Activated T-helper 9 cell treated with anti-CD3 and anti-CD28 coated beads, Interleukin-2, amount 50 U/mL, for 16 hours (primary cell): ENCODE results near the gene PSME1.
A peak's percentile ranks its signal among the peaks of the same experiment; 100 is the strongest.

Experiments used
- DNase-seq: peaks from one replicate; pipeline ENCODE4 v3.0.0-alpha.2; 2020; ENCODE audit warnings: low read depth

The PSME1 gene

DNA sequence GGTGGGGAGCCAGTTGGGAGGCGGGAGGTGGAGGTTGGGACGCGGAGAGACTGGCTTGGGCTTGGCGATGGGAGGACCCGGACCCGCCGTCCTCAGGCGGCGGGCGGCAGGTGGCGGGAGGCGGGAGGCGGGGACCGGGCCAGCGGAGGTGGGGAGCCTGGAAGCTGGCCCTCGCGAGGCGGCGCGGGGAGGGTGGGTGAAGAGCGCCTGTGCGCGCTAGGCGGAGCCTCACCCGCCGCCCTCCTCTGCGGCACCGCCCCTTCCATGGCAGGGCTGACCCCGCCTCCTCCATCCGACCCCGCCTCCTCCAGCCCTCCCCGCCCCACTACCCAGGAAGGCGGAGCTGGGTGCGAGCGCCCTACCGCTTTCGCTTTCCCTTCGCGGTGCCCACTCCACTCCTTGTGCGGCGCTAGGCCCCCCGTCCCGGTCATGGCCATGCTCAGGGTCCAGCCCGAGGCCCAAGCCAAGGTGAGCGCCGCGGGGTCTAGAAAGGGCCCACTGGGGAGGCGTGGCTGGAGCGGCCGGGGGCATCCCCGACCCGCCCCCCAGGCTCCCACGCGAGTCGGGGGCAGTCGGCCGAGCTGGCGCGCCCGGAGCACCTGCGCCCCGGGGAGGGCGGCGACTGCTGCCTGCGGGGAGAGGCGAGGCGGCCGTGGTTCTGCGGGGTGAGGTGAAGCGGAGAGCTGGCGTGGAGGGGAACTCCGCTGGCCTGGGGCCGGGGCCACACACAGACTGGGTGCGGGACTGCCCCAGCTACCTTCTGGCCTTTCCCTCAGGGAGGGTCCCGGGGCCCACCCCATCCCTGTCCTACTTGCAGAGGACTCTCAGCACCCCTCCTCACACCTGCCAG is at the start of gene PSME1:
Gene PSME1, plus strand, starts transcription at position 361 of the 850 bp plus-strand sequence. Its CDS starts 69 bp downstream, at position 430.
- DNase-seq = peak; percentile 91

DNA sequence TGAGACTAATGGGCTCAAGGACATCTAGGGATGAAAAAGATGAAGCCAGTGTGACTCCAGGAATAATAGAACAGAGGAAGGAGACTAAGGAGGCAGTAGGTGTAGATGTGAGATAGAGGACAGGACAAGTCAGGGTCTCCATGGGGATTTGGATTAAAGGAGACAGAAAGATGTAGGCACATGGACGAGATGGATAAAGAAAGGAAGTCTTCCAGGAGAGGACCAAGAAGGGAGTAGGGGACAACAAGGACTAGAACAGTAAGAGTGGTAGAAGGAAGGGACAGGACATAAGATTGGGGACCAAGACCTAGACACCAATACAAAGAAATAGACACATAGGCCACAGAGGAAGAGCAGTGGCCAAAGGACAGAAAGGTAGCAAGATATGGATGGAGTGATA is 49.0 kb upstream of the PSME1 start:
- no peak for DNase-seq

GRCh38 chr14:24088095-24088494 is 47.9 kb upstream of the PSME1 start:
- no peak for DNase-seq

GRCh38 chr14:24089890-24090289 is 46.1 kb upstream of the PSME1 start:
- no peak for DNase-seq

GRCh38 chr14:24092110-24092504 is 43.9 kb upstream of the PSME1 start:
- no peak for DNase-seq

GRCh38 chr14:24092505-24093206 is 43.3 kb upstream of the PSME1 start:
- DNase-seq = no peak

DNA sequence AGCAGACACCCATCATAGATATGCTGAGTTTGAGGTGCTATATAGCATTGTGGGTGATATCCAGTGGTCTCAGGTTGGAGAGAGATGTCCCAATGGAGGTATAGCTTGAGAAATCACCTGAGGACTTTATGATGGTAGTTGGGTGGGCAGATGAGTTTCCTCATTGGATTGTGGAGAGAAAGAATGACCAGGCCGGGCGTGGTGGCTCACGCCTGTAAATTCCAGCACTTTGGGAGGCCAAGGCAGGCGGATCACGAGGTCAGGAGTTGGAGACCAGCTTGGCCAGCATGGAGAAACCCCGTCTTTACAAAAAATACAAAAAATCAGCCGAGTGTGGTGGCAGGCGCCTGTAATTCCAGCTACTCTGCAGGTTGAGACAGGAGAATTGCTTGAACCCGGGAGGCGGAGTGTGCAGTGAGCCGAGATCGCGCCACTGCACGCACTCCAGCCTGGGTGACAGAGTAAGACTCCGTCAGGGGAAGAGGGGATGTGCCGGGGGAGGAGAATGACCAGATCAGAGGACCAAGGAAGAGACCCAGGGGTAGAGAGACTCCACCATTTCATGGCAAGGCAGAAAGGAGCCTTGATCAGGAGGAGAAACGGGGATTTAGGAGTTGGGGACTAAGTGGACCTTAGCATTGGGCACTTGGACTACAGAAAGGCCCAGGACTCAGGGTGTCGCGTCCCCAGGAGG is 42.6 kb upstream of the PSME1 start:
- no peak for DNase-seq

DNA sequence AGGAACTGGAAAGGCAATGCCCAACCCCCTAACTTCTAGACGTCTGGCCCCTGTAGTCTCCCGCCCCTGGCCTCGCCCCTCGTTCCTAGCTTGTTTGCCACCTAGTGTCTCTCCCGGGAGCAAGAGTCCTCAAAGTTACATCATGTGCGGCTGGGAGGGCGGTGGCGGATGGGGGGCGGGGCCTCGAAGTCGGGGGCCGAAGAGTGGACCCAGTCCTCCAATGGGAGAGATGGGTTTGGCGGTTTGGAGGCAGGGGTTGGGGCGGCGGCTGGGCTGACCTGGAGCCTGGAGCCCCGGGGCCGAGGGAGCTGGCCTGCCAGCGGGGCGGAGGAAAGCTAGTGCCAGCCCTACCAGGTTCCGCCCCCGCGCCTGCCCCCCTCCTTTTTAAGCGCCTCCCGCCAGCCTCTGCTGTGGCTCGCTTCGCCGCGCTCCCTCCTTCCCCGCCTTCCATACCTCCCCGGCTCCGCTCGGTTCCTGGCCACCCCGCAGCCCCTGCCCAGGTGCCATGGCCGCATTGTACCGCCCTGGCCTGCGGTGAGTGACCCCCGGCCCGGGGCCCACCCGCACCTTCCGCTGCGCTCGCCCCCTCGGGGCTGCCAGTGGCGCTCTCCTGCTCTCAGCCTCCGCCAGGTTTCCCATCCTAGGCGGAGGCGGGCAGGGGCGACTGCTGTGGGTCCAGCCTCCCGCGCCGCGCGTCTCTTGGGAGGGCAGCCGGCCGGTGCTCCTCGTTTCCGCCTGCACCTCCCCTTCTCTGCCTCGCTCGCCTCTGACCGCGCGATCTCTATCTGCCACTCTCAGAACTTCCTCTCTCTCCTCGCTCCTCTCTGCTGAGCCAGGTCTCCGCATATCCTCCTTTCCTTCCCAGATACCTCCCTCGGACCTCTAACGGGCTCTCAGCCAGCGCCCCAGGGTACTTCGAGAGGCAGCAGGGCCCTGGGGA is 41.8 kb upstream of the PSME1 start, which contains the start of gene PCK2:
Gene PCK2, plus strand, starts transcription at position 411 of the 940 bp plus-strand sequence. Its CDS starts 95 bp downstream, at position 506.
- peak; percentile 89 for DNase-seq

DNA sequence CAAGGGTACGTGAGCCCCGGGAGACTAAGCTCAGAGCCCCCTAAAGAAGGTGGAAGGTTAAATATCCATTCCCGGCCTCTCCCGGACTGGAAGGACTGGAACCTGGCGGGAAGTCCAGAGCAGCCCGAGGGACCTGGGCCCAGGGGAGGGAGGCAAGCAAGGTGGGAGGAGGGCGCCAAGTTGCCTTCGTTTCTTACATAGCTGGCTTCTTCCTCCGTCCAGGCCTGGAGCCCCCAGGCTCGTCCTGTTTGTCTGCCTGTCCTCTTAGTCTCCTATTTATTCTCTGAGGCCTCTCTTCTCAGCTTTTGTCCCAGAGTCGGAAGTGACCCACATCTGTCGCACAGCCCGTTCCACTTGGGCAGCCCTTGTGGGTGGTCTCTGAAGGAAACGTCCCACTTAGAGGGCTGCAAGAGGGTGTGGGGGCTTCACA is 41.1 kb upstream of the PSME1 start:
- DNase-seq = no peak

DNA sequence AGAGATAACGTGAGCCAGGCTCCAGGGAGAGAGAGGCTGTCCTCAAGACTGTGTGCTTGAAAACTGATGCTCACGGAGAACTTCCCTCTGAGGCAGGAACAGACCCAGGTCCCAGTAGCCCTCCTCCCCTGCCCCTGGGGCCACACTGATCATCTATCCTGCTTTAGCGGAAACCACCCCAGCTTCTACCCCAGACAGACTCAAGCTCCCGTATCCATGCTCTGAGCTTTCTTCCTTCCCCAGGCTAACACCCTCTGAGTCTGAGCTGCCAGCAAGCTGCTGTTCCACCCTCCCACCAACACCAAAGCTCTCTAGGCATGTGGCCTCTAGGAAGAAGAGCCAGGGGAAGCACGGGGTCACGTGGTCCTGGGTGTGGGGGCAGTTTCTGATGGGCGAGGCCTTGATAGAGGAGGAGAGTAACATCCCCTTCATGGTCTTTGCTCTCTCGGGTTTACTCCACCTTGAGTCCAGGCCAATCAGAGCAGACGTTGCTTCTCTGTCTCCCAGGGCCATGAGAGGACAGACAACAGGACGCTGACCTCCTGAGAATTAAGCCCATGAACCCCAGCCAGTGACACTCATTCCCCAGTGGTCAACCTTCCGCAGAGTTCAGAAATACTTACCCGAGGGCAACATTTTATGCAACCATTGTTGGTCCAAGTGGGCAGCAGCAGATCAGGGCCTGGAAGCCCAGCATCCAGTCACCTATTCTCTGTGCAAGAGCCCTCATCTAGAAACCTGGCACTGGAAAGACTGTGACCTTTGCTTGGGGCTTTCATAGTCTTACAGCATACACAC is 40.5 kb upstream of the PSME1 start:
- DNase-seq = peak; percentile 48

- no peak for DNase-seq
Measured at GRCh38 chr14:24096545-24097181, 39.3 kb upstream of the PSME1 start.

- no peak for DNase-seq
Measured at GRCh38 chr14:24098229-24098926, 37.6 kb upstream of the PSME1 start.

- DNase-seq = no peak
Measured at GRCh38 chr14:24098927-24099813, 36.8 kb upstream of the PSME1 start.

DNA sequence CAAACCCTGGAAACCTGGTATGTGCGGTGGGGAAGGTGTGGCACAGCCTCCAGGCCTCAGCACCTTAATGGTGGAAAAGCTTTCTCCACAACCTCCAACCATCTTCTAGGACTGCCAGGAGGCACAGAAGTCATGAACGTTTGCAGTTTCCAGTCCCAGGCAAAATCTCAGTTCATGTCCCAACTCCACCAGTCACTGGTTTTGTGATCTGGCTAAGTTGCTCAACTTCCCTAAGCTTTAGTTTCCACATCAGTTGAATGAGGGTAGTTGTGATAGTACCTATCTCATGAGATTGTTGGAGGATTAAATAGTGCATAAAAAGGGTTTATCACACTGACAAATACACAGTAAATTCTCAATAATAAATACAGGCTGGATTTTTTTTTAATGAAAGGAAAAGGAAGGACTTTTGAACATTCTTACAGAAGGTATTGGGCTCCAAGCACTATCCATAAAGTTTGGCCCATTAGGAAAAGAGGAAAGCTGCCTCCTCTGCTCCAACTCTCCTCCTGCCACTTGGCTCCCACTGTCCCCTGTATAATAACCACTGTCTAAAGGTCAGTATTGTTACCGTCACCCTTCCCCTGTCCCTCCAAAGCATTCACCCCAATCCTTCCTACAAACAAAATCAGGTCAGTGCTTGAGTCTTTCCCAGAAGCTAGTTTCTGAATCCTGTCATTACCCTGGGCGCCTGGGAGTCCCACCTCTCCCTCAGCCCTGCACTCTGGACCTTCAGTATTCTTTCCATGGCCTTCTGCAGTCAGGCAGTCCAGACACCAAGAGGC is 35.6 kb upstream of the PSME1 start:
- DNase-seq = no peak

- no peak for DNase-seq
Measured at GRCh38 chr14:24100982-24101494, 35.0 kb upstream of the PSME1 start.

DNA sequence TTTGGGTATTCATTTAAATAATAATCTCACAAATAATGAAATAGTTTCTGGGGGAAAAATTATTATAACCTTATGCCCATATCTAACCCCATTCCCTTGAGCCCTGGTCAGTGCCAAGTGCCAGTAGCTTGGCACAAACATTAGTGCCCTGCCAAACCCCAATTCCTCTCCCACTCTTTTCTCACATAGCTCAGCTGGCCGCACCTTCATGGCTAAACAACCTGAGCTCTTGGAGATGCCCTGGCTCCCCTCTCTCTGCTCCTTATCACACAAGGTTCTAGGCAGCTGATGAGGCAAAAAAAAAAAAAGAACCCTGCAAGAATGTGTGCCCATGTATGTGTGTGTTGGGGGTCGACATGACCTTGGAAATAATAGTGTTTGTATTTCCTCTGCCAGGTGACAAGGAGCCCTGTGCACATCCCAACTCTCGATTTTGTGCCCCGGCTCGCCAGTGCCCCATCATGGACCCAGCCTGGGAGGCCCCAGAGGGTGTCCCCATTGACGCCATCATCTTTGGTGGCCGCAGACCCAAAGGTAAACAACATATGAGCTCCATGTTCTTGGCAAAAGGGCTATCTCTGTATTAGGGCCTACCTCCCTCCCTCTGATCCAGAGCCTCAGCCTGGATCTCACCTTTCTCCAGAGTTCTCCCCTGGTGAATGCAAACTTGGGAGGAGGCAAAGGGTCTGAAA is 33.5 kb upstream of the PSME1 start:
- DNase-seq = no peak

DNA sequence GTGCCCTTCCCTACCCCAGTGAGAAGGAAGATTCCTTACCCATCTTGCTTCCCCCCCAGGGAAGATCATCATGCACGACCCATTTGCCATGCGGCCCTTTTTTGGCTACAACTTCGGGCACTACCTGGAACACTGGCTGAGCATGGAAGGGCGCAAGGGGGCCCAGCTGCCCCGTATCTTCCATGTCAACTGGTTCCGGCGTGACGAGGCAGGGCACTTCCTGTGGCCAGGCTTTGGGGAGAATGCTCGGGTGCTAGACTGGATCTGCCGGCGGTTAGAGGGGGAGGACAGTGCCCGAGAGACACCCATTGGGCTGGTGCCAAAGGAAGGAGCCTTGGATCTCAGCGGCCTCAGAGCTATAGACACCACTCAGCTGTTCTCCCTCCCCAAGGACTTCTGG is 32.5 kb upstream of the PSME1 start:
- DNase-seq = no peak
